ENCODE data around the gene BNIP1.
A peak's percentile ranks its signal among the peaks of the same experiment; 100 is the strongest.

The BNIP1 gene

DNA sequence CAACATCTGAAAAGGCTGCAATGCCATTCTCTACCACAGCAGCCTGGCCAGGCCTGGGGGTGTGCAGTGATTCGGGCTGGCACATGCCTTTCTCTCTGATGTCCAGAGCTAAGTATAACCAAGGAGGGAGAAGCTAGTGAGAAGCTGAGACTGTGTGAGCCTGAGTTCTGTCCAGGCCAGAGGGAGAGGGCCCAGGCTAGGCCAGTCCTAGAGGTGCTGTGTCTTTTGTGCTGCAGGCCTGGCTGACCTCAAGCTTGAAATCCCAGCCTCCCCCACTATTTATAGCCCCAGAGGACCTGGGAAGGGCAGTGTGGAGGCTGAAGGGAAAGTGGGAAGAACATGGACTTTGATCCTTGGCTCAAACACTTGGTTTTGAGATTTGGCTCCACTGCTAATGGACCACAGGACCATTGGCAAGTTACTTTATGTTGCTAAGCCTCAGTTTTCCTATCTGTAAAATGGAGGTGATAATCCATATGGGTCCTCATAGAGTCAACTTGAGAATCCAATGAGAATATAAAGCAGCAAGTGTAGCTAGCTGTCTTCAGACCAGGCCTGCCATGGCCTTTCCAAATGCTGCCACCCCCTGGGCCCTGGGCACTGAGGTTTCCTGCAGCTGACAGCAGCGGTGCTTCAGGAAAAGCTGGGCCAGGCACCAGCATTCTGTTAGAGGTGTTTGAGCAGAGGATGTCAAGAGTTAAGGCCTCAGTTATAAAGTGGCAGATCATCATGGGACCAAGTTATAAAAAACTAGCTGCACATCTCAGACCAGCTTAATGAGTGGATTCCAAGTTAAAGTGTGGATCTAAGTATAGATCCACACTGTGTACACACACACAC lies 21.1 kb downstream of the BNIP1 start:
- no peak for DNase-seq (ENCODE audit: low spot score)

DNA sequence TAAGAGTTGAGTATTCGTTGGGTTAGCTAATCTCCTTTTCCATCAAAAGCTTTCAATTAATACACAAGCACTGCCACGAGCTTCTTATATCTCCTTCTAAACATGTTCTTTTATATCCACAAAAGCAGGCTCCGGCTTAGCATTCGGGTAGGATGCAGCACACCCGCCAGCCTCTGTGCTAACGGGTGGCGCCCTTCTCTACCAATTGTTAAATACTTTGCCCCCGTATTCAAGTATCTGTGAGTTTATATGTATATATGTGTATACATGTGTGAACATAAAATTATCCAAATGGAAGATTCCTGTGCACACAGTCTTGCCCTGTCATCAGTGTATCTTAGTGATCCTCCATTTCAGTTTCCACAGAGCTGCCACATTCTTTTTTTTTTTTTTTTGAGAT lies 27.8 kb downstream of the BNIP1 start:
- no peak for DNase-seq (ENCODE audit: low spot score)

DNA sequence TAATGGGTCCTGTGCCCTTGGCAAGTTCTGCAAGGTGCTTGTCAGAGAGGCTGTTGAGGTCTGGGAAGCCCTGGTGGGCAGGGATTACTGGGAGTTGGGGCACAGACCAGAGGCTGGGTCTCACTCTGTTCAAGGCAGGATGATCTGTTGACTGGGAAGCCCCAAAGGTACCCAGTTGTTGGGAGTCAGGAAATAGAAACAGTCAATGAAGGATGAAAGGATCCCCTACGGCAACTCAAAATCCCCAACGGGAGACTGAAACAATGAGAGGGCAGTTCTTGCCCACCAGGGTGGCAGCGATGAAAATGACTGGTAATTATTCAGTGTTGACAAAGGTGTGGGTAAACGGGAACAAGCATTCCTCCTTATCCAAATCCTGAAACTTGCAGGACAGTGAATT lies 31.2 kb downstream of the BNIP1 start:
- DNase-seq (ENCODE audit: low spot score) = no peak

DNA sequence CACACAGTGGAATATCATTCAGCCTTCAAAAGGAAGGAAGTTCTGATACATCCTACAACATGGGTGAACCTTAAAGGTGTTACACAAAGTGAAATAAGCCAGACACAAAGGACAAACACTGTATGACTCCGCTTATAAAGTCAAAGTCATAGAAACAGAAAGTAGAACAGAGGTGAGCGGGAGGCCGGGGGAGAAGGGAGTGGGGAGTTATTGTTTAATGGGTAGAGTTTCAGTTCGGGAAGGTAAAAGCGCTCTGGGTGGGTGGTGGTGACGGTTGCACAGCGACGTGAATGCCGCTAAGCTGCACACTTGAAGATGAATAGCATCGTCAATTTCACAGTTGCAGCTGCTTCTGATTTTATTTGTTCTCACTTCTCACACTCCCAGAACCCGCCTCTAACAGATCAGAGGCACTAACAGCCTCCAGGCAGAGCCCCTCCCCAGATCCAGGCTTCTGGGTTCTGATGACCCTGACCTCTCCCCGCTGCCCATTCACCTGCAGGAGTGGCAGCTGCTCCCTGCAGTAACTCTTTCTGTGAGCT lies 34.1 kb downstream of the BNIP1 start:
- no peak for DNase-seq (ENCODE audit: low spot score)

DNA sequence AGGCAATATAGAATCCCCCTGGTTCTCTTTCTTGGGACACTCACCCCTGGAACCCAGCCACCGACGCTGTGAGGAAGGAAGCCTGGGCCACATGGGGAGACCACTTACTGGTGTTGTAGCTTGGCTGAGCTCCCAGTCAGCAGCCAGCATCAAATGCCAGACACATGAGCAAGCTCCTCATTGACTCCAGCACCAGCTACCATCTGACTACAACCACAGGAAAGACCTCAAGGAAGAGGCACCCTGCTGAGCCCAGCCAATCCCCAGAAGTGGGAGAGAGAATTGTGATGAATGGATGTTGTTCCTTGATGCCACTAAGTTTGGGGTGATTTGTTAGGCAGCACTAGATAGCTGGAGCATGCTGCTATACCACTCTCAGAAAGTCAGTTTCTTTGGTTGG lies 36.0 kb downstream of the BNIP1 start:
- no peak for DNase-seq (ENCODE audit: low spot score)

DNA sequence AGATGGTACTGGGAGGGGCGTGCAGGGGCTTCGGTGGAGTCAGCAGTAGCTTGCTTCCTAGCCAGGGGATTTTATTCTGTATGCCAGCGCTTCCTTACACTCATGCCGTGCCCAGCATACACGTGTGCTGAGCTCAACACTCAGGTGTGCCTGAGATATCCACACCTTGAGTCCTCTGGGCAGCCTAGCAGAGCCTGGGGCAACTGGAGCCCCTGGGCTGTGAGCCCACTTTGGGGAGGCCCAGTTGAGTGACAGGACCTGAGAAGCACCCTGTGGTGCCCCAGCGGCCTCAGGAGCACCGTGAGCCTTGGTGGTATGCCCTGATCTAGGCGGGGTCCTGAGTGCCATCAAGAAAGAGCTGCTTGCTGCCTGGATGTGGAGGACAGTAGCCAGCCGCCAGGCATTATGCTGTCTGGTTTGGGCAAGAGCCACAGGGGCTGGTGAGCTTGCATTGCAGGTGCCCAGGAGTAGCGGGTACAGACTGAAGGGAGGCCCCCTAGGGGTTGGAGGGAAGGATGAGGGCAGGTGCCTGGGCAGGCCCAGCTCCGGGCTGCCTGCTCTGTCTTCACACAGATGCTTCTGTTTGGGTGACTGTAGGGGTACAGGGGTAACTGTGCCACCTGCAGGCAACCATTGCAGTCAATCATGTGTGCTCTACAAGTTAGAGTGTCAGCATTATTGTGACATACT lies 42.9 kb downstream of the BNIP1 start:
- peak; percentile 54 for DNase-seq (ENCODE audit: low spot score)

DNA sequence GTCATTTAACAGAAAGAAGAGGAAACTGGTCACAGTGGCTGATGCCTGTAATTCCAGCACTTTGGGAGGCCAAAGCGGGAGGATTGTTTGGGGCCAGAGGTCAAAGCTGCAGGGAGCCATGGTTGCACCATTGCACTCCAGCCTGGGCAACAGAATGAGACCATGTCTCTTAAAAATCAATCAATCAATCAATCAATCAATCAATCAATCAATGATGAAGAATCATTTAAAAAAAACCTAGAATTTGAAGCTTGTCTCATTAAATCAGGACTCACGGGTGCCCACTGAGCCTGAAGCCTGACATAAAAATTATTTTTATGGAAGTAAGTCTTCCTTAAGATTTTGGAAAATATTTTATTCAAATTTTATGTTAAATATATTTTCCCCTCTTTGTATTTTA lies 43.9 kb downstream of the BNIP1 start:
- no peak for DNase-seq (ENCODE audit: low spot score)

DNA sequence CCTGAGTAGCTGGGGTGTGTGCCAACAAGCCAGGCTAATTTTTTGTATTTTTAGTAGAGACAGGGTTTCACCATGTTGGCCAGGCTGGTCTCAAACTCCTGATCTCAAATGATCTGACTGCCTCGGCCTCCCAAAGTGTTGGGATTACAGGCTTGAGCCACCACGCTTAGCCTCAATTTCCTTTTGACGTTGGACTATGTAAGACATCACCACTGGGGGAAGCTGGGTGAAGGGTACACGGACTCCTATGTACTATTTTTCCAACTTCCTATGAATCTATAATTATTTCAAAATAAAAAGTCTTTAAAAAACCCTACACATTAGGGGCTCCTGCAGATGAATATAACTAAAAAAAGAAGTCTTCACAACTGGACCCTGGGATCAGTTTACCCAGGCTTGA lies 46.7 kb downstream of the BNIP1 start:
- DNase-seq (ENCODE audit: low spot score) = no peak

DNA sequence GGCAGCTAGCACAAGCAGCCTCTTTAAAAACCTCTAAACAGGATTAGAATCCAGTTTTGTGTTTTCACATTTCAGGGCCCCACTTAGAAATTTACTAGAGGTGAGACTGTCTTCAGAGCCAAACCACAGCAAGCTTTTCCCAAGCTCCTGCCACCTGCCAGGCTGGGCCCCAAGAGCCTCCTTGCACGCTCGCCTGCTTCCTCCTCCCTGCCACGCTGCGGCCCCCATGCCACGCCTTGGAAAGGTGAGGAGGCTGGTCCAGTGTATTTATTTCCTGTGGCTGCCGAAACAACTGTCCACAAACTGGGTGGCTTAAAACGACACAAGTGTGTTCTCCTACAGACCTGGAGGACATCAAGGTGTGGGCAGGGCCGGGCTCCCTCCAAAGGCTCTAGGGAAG lies 47.2 kb downstream of the BNIP1 start:
- peak; percentile 77 for DNase-seq (ENCODE audit: low spot score)

DNA sequence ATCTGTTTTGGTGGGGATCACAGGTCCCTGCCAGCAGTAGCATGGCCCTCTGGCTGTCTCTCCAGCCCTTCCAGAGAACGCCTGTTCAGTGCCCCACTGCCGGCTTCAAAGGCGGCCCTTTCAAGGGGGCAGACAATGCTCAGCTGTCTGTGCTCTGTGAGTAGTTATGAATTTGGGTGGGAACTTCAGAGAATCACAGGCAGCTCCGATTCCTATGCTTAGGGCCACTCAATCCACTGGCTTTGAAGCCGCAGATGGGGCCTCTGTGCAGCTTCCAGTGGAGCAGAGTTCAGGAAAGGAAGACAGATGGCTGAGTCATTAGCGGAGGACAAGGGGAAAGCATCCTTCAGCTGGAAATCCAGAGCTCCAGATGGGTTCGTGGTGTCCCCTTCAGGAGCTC lies 48.2 kb downstream of the BNIP1 start:
- DNase-seq (ENCODE audit: low spot score) = peak; percentile 62

DNA sequence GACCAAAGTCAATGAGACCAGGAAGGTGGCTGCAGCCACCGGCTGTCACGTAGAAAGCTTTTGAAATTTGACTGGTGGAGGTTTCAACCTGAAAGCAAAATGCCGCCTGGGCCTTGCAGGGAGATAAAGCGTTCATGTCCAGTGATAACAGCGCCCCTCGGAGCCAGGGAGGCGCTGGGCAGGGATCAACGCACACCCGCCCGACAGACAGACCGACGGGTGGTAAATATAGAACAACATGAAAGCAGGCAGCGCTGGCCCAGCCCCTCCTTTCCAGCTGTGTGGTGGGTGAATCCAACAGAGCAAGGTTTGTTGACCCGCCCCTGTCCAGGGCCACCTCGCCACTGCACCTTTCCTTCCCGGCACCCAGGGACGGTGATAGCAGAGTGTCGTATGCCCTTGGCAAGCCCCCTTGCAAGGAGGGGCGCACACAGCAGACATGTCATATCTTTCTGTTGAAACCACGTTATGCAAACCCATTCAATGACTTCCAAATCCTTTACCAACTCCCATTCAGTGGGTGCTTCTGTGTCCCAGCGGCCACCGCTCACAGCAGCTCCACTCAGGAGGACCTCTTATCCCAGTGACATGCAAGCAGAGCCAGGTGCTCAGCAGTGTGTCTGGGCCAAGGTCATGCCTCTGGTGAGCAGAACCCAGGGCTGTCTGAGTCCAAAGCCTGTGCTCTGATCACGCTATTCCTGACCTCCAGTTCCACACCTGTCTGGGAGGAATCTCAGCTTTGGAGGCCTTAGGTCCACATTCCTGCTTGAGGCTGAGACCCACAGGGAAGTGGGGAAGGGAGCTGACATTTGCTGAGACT lies 52.0 kb downstream of the BNIP1 start:
- peak; percentile 62 for DNase-seq (ENCODE audit: low spot score)

DNA sequence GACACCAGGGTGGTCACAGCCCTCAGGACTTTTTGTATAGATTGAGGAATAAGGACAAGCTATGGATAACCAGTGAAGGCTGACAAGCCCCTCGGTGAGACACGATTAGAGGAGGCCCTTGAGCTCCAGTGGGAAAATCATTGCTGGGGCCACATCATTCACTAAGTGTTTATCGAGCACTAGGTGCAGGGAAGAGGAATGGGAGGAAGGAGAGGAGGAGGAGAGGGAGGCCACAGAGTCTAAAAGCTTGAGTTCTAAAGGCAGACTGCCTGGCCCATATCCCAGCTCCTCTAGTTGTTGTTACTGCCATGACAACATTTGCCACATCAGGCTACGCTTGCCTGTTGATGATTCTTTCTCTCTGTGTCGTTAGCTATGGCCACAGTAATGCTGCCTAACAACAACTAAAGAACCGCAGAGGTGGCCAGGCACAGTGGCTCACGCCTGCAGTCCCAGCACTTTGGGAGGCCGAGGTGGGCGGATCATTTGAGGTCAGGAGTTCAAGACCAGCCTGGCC lies 53.1 kb downstream of the BNIP1 start:
- DNase-seq (ENCODE audit: low spot score) = no peak

DNA sequence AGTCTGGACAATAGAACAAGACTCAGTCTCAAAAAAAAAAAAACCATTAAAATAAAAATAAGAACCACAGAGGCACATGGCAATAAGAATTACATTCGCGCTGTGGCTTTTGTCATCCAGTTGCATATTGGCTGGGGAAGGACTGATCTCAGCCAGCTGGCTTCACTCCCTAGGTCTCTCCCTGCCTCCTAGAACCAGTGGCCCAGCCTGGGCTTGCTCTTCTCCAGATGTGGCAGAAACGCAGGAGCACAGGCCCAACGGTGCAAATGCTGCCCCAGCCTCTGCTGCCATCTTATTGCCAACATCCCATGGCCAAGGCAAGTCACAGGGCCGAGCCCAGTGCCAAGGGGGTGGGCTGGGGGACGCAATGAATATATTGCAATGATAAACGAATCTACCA lies 53.7 kb downstream of the BNIP1 start:
- no peak for DNase-seq (ENCODE audit: low spot score)

DNA sequence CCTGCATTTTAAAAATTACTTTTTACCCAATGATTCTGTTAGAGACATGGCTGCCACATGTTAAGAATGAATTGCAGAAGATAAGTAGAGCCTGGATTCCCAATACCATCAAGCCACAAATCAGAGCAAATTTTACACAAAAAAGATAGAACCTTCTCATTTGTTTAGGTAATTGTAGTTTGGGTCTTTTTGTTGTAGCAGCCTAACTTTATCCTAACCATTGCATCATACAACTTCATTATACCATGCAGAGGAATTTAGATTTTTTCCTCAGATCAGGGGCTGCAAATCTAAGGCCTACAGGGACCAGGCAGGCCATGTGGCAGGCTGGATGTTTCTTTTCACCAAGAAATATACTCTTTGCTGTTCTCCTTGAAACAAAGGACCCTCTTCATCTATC lies 56.0 kb downstream of the BNIP1 start:
- DNase-seq (ENCODE audit: low spot score) = no peak

DNA sequence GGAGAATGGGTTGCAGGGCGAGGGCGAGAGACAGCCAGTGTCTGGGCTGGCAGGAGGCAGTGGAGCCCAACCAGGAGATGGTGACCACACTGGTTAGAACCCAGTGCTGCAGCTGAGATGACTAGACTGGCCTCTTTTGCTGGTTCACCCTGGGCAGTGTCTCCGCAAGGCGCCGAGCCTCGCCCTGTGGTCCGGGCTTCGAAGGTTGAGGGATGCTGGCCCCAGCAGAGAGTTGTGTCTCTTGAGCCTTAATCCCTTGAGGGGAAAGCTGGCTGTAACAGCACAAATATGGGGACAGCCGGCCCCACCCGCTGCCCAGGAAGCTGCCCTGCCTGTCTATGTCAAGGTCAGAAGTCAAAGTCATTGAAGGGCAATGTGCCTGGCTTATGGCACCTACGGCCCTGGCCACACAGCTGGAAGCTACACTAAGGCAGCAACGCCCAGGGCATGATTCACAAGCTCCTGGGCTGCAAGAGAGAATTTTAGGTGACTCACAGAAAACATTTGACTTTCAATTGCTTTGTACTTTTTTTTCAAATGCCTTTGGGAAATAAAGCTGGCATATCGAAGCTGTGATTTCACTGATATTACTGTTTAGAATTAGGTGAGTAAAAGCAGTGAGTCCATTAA lies 57.4 kb downstream of the BNIP1 start:
- DNase-seq (ENCODE audit: low spot score) = peak; percentile 94

DNA sequence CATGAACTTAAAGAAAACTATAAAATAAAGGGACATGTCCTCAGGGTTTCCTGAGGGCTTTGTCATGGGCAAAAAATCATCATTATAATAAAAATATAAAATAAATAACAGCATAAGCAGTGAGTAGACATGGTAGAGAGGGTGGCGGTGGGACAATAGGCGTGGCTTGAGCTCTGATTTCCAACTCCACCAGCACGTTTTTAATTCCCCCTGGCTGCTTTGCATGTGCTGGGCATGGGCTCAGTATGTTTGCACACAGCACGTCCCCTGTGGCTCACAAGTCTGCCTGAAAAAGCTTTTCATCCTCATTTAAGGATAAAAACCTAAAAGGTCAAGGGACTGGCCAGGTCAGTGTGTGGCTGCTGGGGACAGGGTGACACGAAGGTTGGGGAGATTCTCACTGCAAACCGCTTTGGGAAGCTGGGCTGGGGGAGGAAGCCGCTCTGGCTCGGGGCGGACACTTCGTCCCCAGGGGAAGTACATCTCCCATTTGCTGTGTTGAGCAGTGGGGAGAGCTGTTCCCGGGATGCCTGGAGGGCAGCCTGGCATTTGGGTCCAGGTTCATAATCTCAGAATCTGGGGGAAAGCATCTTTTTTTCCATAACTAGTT lies 58.0 kb downstream of the BNIP1 start:
- peak; percentile 63 for DNase-seq (ENCODE audit: low spot score)

DNA sequence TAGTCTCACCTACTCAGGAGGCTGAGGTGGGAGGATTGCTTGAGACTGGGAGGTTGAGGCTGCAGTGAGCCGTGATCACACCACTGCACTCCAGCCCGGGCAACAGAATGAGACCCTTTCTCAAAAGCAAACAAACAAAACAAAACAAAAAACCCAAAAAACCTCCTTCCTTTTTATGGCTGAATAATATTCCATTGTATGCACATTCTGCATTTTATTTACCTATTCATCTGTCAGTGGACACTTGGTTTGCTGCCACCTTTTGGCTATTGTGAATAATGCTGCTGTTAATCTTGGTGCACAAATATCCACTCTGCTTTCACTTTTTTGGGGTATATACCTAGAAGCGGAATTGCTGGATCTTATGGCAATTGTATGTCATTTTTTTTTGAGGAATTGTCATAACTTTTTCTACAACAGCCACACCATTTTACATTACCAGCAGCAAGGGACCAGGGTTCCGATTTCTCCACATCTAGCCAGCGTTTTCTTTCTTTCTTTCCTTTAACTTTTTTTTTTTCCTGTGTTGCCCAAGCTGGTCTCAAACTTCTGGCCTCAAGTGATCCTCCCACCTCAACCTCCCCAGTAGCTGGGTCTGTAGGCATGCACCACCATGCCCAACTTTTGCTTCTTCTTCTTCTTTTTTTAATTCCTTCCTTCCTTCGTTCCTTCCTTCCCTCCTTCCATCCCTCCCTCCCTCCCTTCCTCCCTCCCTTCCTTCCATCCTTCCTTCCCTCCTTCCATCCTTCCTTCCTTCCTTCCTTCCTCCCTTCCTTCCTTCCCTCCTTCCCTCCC lies 60.1 kb downstream of the BNIP1 start:
- no peak for DNase-seq (ENCODE audit: low spot score)

DNA sequence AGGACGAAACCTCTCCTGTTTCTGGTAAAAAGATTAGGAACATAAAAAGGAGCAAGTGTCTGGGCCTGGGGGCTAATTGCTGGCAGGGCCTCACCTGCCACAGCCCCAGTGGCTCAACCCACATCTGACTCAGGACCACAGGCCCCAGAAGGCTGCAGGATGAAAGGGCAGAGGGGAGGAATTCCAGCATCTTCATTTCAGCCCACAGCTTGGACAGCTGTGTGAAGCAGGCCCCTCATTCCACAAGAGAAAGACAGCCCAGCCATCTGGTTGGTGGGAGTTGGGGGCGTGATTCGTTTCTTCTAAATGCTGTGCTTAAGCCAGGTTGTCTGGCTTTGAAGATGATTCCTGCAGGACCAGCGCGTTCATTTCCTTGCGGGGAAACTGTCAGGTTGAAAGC lies 61.6 kb downstream of the BNIP1 start:
- DNase-seq (ENCODE audit: low spot score) = no peak

DNA sequence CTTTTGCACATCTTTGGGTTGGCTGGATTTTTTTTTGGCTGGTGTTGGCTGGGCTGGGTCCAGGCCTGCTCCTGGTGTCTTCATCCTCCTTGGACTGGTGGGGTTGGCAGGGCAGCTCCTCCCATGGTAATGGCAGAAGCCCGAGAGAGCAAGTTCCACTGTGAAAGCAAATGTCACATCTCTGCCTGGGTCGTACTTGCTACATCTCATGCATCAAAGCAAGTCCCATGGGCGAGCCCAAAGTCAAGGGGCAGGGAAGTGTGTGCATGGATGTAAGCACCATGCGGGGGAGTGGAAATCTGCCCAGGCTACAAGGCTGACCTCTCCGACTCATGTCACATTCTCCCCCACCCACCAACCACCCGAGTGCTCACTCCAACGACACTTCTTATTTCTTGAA lies 64.0 kb downstream of the BNIP1 start:
- DNase-seq (ENCODE audit: low spot score) = no peak

DNA sequence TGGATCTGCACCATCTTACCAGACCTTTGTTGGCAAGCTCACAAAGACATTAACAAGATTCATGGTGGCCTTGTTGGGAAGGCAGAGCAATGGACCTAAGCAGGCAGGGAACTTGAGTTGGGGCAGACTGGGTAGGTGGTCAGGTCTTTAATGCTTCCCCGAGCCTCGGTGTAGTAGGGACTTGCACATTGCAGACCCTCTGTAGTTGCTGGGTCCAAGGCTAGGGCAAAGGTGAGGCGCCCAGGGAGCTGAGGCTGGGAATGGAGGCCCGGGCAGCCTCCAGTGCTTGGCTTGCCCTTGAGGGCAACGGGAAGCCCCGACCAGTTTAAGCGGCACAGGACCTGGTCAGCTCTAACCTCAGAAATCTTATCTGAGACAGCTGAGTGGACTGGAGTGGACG lies 66.5 kb downstream of the BNIP1 start:
- no peak for DNase-seq (ENCODE audit: low spot score)

DNA sequence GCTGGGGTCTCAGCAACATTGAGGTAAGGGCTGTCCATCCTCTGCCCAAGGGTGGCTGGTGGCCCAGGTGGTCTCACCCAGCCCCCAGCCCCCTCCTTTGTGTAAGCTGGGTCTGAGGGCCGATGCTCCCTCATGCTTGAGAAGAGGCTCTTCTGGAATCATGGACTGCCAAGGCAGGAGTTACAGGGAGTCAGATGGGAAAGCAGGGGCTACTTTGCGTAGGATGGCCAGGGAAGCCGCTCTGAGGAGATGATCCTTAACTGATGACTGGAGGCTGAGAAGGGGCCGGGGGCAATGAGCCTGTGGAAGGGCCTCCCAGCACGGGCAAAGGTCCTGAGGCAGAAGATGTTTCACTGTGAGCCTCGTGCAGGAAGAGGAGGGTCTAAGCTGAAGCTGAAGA lies 67.0 kb downstream of the BNIP1 start:
- no peak for DNase-seq (ENCODE audit: low spot score)

Measured in SW480 (cell line).